Cardiac muscle cell (in vitro differentiated cells and primary cell): Measurements from ENCODE around the gene DLG2. TPM values are rescaled to one million over a fixed set of nuclear protein-coding genes. Genes with fewer than 3 reads are reported as not detected.
"Not testable (repeated sequence)": the region's sequence is repeated elsewhere in the genome, so short reads cannot be mapped to it uniquely, and the experiment has no call there.

Source experiments
- DNase-seq, 2 donors: peaks; one replicate each; pipeline versions ENCODE4 v3.0.0 to v3.0.0-alpha.2; 2010 to 2017; ENCODE audit warnings: low read depth in 1 of 2, low spot score in 1 of 2
- H3K27ac ChIP-seq: fragments of 200-600 bp; sonication (generic); 2 replicates; pipeline ENCODE4 v1.5.1; 2016
- H3K27me3 ChIP-seq: fragments of 200-600 bp; sonication (generic); 2 replicates; pipeline ENCODE4 v1.6.0; 2016; ENCODE audit warnings: control low read depth
- H3K36me3 ChIP-seq: fragments of 200-600 bp; sonication (generic); 2 replicates; pipeline ENCODE4 v1.5.1; 2016; ENCODE audit warnings: control low read depth
- H3K4me1 ChIP-seq: fragments of 200-600 bp; sonication (generic); 2 replicates; pipeline ENCODE4 v1.8.1; 2017; ENCODE audit warnings: low read depth, mild to moderate bottlenecking, mixed run types
- H3K4me3 ChIP-seq: fragments of 200-600 bp; sonication (generic); 2 replicates; pipeline ENCODE4 v1.5.1; 2016; ENCODE audit warnings: mild to moderate bottlenecking
- H3K9me3 ChIP-seq: fragments of 200-600 bp; sonication (generic); 2 replicates; pipeline ENCODE4 v1.5.1; 2017; ENCODE audit warnings: low read depth, mild to moderate bottlenecking, control low read depth
- CTCF ChIP-seq: IDR thresholded peaks from 2 replicates; pipeline ENCODE4 v1.5.1; 2012; ENCODE audit warnings: low read depth, mild to moderate bottlenecking, low read length
- polyA plus RNA-seq: library from polyadenylated mRNA; unstranded; fragments of >200 nt; fragmentation: Nextera tagmentation; extraction: Ambion mirVana; gene quantifications from 2 replicates; pipeline ENCODE4 v1.2.1, GENCODE V29; 2016
- total RNA-seq: library from RNA; depleted of rRNA; stranded (reverse); fragments of >200 nt; gene quantifications from 2 replicates; pipeline ENCODE4 v1.2.3, GENCODE V29; 2016

DLG2 gene
- total and polyA plus RNA-seq, 2 experiments from 2014 or later: 3.5 to 15.9 TPM

- TF ChIP-seq CTCF: no peak
- no peak for DNase-seq
- no peaks in the 10 kb centered on the region for H3K4me1 ChIP-seq
- no peak overlapping the region for H3K27ac ChIP-seq
- no peaks in the 10 kb centered on the region for H3K9me3 ChIP-seq
- no peak overlapping the region for H3K4me3 ChIP-seq
- H3K36me3 ChIP-seq: no peaks in the 10 kb centered on the region
- no peaks in the 10 kb centered on the region for H3K27me3 ChIP-seq
These were observed 598.6 kb downstream of the DLG2 start for GRCh38 chr11:85028329-85029101.

- H3K27ac ChIP-seq: no peak overlapping the region
- TF ChIP-seq CTCF: no peak
- H3K9me3 ChIP-seq: no peaks in the 10 kb centered on the region
- no peaks in the 10 kb centered on the region for H3K27me3 ChIP-seq
- H3K4me3 ChIP-seq: no peak overlapping the region
- H3K36me3 ChIP-seq: no peaks in the 10 kb centered on the region
- DNase-seq: no peak
- H3K4me1 ChIP-seq: no peaks in the 10 kb centered on the region
These were observed 599.8 kb downstream of the DLG2 start for GRCh38 chr11:85027346-85027745.

GRCh38 chr11:85021058-85021457 is 606.1 kb downstream of the DLG2 start:
- Histone ChIP-seq H3K27me3 (no peaks in the 10 kb centered on the region), H3K4me1 (peaks cover 10% of the 10 kb centered on the region), H3K4me3 (no peak overlapping the region), H3K36me3 (no peaks in the 10 kb centered on the region), H3K9me3 (no peaks in the 10 kb centered on the region), H3K27ac (no peak overlapping the region)
- TF ChIP-seq CTCF: no peak
- no peak for DNase-seq

GRCh38 chr11:84993386-84993785 is 633.8 kb downstream of the DLG2 start:
- no peak for DNase-seq
- Histone ChIP-seq H3K27me3 (no peaks in the 10 kb centered on the region), H3K9me3 (no peaks in the 10 kb centered on the region), H3K4me3 (no peak overlapping the region), H3K4me1 (no peaks in the 10 kb centered on the region), H3K36me3 (no peaks in the 10 kb centered on the region), H3K27ac (no peak overlapping the region)
- TF ChIP-seq CTCF: no peak

GRCh38 chr11:84990141-84990540 is 637.0 kb downstream of the DLG2 start:
- TF ChIP-seq CTCF: no peak
- no peak overlapping the region for H3K27ac ChIP-seq
- DNase-seq: no peak
- no peak overlapping the region for H3K4me3 ChIP-seq
- no peaks in the 10 kb centered on the region for H3K36me3 ChIP-seq
- no peaks in the 10 kb centered on the region for H3K4me1 ChIP-seq
- H3K27me3 ChIP-seq: no peaks in the 10 kb centered on the region
- no peaks in the 10 kb centered on the region for H3K9me3 ChIP-seq

- H3K36me3 ChIP-seq, H3K27ac ChIP-seq, H3K4me3 ChIP-seq, DNase-seq, H3K27me3 ChIP-seq, H3K9me3 ChIP-seq, H3K4me1 ChIP-seq: not testable (repeated sequence)
These were observed 639.4 kb downstream of the DLG2 start for GRCh38 chr11:84987686-84988187.
